GM23248 (cell line): ENCODE results near the gene CDK7. TPM values are rescaled to one million over a fixed set of nuclear protein-coding genes. Genes with fewer than 3 reads are reported as not detected.

Experiments used
- DNase-seq: peaks from one replicate; pipeline ENCODE4 v3.0.0-alpha.2; 2015
- H2AFZ ChIP-seq: fragments of 200-600 bp; sonication (generic); 2 replicates; pipeline ENCODE4 v1.6.1; 2016; ENCODE audit warnings: antibody characterized with exemption
- H3F3A ChIP-seq: fragments of 200-600 bp; sonication (generic); 2 replicates; pipeline ENCODE4 v1.6.1; 2016; ENCODE audit warnings: mild to moderate bottlenecking, antibody characterized with exemption, mixed run types; ENCODE audit not compliant: insufficient read depth
- H3K27ac ChIP-seq: fragments of 200-600 bp; sonication (generic); 2 replicates; pipeline ENCODE4 v1.5.1; 2016; ENCODE audit warnings: mild to moderate bottlenecking
- H3K27me3 ChIP-seq: fragments of 200-600 bp; sonication (generic); replicated peaks from 2 replicates; pipeline ENCODE4 v1.6.1; 2016; ENCODE audit warnings: mild to moderate bottlenecking; ENCODE audit not compliant: insufficient read depth
- H3K36me3 ChIP-seq: fragments of 200-600 bp; sonication (generic); 2 replicates; pipeline ENCODE4 v1.6.1; 2016; ENCODE audit warnings: low read depth, mild to moderate bottlenecking
- H3K4me1 ChIP-seq: fragments of 200-600 bp; sonication (generic); 2 replicates; pipeline ENCODE4 v1.6.1; 2016; ENCODE audit warnings: mild to moderate bottlenecking; ENCODE audit not compliant: insufficient read depth
- H3K4me2 ChIP-seq: fragments of 200-600 bp; sonication (generic); one replicate; pipeline ENCODE4 v1.6.1; 2016; ENCODE audit warnings: mild to moderate bottlenecking; ENCODE audit not compliant: unreplicated experiment
- H3K4me3 ChIP-seq: fragments of 200-600 bp; sonication (generic); 2 replicates; pipeline ENCODE4 v1.5.1; 2016; ENCODE audit warnings: mild to moderate bottlenecking
- H3K79me2 ChIP-seq: fragments of 200-600 bp; sonication (generic); 2 replicates; pipeline ENCODE4 v1.6.1; 2016; ENCODE audit warnings: mild to moderate bottlenecking; ENCODE audit not compliant: insufficient read depth
- H3K9ac ChIP-seq: fragments of 200-600 bp; sonication (generic); 2 replicates; pipeline ENCODE4 v1.6.1; 2016; ENCODE audit warnings: mild to moderate bottlenecking
- H3K9me2 ChIP-seq: fragments of 200-600 bp; sonication (generic); 2 replicates; pipeline ENCODE4 v1.6.1; 2016; ENCODE audit warnings: mixed run types, mild to moderate bottlenecking, moderate library complexity; ENCODE audit not compliant: insufficient read depth
- H3K9me3 ChIP-seq: fragments of 200-600 bp; sonication (generic); one replicate; pipeline ENCODE4 v1.6.1; 2017; ENCODE audit warnings: low read depth
- H4K20me1 ChIP-seq: fragments of 200-600 bp; sonication (generic); 2 replicates; pipeline ENCODE4 v1.6.0; 2016; ENCODE audit not compliant: insufficient read depth
- EZH2 ChIP-seq: fragments of 200-600 bp; sonication (generic); IDR thresholded peaks from 2 replicates; pipeline ENCODE4 v1.6.1; 2018; ENCODE audit warnings: antibody characterized with exemption, mild to moderate bottlenecking; ENCODE audit not compliant: insufficient read depth, poor library complexity, severe bottlenecking
- EZH2phosphoT487 ChIP-seq: fragments of 200-600 bp; sonication (generic); IDR thresholded peaks from 2 replicates; pipeline ENCODE4 v1.6.1; 2018; ENCODE audit warnings: antibody characterized with exemption, moderate library complexity, mild to moderate bottlenecking, low read depth; ENCODE audit not compliant: insufficient read depth
- WGBS, 2 experiments: methylation state at CpG; one replicate each; pipeline ENCODE4 v1.1.6; 2015 to 2017; ENCODE audit warnings: low lambda C conversion rate in 2 of 2, low coverage in 1 of 2; ENCODE audit errors: missing lambda C conversion rate in 2 of 2; 5-methylcytosine and 5-hydroxymethylcytosine counted together
- in situ Hi-C: fragments of 300-500 bp; cut with MboI; formaldehyde crosslinking; loops from 2 replicates; pipeline ENCODE4 v1.15.0; 2020
- polyA plus RNA-seq: library from polyadenylated mRNA; unstranded; fragments of >200 nt; fragmentation: Nextera tagmentation; extraction: Ambion mirVana; gene quantifications from 2 replicates; pipeline ENCODE4 v1.2.1, GENCODE V29; 2016
- total RNA-seq: library from RNA; depleted of rRNA; stranded (reverse); fragments of >200 nt; shearing (Covaris generic); gene quantifications from 2 replicates; pipeline ENCODE4 v1.2.3, GENCODE V29; 2014

Gene CDK7
- total and polyA plus RNA-seq, 2 experiments from 2014 or later: 55.7 to 60.4 TPM

- Histone ChIP-seq H3K79me2 (no peaks in the 10 kb centered on the region), H3K9me3 (no peaks in the 10 kb centered on the region), H4K20me1 (no peaks in the 10 kb centered on the region), H3K4me1 (peaks cover 4% of the 10 kb centered on the region; the same call in 1 of the 2 replicates), H3K4me2 (no peak overlapping the region), H3K4me3 (no peak overlapping the region), H3K27ac (no peak overlapping the region), H3K9me2 (no peaks in the 10 kb centered on the region), H3K27me3 (no peaks in the 10 kb centered on the region), H3K9ac (no peak overlapping the region), H3K36me3 (no peaks in the 10 kb centered on the region), H2AFZ (no peak overlapping the region), H3F3A (peaks cover 4% of the 10 kb centered on the region; the same call in 1 of the 2 replicates)
- in situ Hi-C loops: no loop called here
- TF ChIP-seq EZH2: no peak
- 27 to 55% methylated on average over 1 of the region's 1 CpG for WGBS, 2 experiments
- no peak for DNase-seq
Measured at GRCh38 chr5:69293882-69294281, 59.2 kb downstream of the CDK7 start.

GRCh38 chr5:69295088-69295754 is 60.5 kb downstream of the CDK7 start:
- Histone ChIP-seq H3K36me3 (no peaks in the 10 kb centered on the region), H3F3A (peaks cover 4% of the 10 kb centered on the region; the same call in 1 of the 2 replicates), H3K4me2 (no peak overlapping the region), H3K4me3 (no peak overlapping the region), H3K9ac (no peak overlapping the region), H3K4me1 (peaks cover 4% of the 10 kb centered on the region; the same call in 1 of the 2 replicates), H3K9me3 (no peaks in the 10 kb centered on the region), H4K20me1 (no peaks in the 10 kb centered on the region), H3K27ac (peak overlapping the region; percentile 4; the same call in 1 of the 2 replicates), H3K9me2 (no peaks in the 10 kb centered on the region), H3K79me2 (no peaks in the 10 kb centered on the region), H3K27me3 (no peaks in the 10 kb centered on the region), H2AFZ (peak overlapping the region; percentile 45)
- in situ Hi-C loops: no loop called here
- TF ChIP-seq EZH2phosphoT487 (no peak), EZH2 (no peak)
- DNase-seq: peak; percentile 68
- WGBS, 2 experiments: 51% methylated on average over 10 of the region's 10 CpGs

GRCh38 chr5:69299625-69300024 is 64.9 kb downstream of the CDK7 start:
- TF ChIP-seq EZH2phosphoT487 (no peak), EZH2 (no peak)
- no peaks in the 10 kb centered on the region for H4K20me1 ChIP-seq
- no peak overlapping the region for H3K27ac ChIP-seq
- no peak overlapping the region for H3K4me3 ChIP-seq
- no peak overlapping the region for H3K9ac ChIP-seq
- no peak overlapping the region for H3K4me2 ChIP-seq
- H3K27me3 ChIP-seq: no peaks in the 10 kb centered on the region
- H3K4me1 ChIP-seq: peaks cover 4% of the 10 kb centered on the region; the same call in 1 of the 2 replicates
- no peaks in the 10 kb centered on the region for H3K79me2 ChIP-seq
- peaks cover 4% of the 10 kb centered on the region; the same call in 1 of the 2 replicates for H3F3A ChIP-seq
- H3K36me3 ChIP-seq: no peaks in the 10 kb centered on the region
- no peak for DNase-seq
- H3K9me3 ChIP-seq: no peaks in the 10 kb centered on the region
- in situ Hi-C loops: no loop called here
- H2AFZ ChIP-seq: no peak overlapping the region
- no peaks in the 10 kb centered on the region for H3K9me2 ChIP-seq
- WGBS, 2 experiments: 87 to 88% methylated on average over 6 of the region's 6 CpGs

- Histone ChIP-seq H3K27me3 (no peaks in the 10 kb centered on the region), H3K36me3 (no peaks in the 10 kb centered on the region), H3K4me2 (no peak overlapping the region), H2AFZ (no peak overlapping the region), H3K4me3 (no peak overlapping the region), H3K4me1 (no peaks in the 10 kb centered on the region), H3K9me3 (no peaks in the 10 kb centered on the region), H4K20me1 (no peaks in the 10 kb centered on the region), H3K9me2 (no peaks in the 10 kb centered on the region), H3K27ac (no peak overlapping the region), H3F3A (no peaks in the 10 kb centered on the region), H3K79me2 (no peaks in the 10 kb centered on the region), H3K9ac (no peak overlapping the region)
- 75 to 78% methylated on average over 5 of the region's 5 CpGs for WGBS, 2 experiments
- in situ Hi-C loops: no loop called here
- TF ChIP-seq EZH2phosphoT487: no peak
- TF ChIP-seq EZH2: no peak
- DNase-seq: no peak
Measured at GRCh38 chr5:69300537-69301203, 66.0 kb downstream of the CDK7 start.
